Lower lobe of right lung (tissue), 2 donors: ENCODE results near the gene DLX5. TPM values are rescaled to one million over a fixed set of nuclear protein-coding genes. Genes with fewer than 3 reads are reported as not detected.

Experiments used
- ATAC-seq, 2 donors: fragments of 200-7000 bp; cut with Tn5 transposase; one replicate each; pipeline ENCODE4 v1.9.1; 2020 to 2022; ENCODE audit warnings: mild to moderate bottlenecking in 2 of 2, moderate library complexity in 2 of 2
- DNase-seq: peaks from one replicate; pipeline ENCODE4 v3.0.0-alpha.2; 2020
- H3K27ac ChIP-seq: fragments of 200-600 bp; one replicate; pipeline ENCODE4 v1.8.0; 2022
- H3K27me3 ChIP-seq: fragments of 200-600 bp; one replicate; pipeline ENCODE4 v1.8.0; 2022; ENCODE audit warnings: low read depth
- H3K36me3 ChIP-seq: fragments of 200-600 bp; one replicate; pipeline ENCODE4 v1.8.0; 2022; ENCODE audit warnings: mild to moderate bottlenecking
- H3K4me1 ChIP-seq: fragments of 200-600 bp; one replicate; pipeline ENCODE4 v1.8.0; 2022
- H3K4me3 ChIP-seq: fragments of 200-600 bp; one replicate; pipeline ENCODE4 v1.8.0; 2022; ENCODE audit warnings: mild to moderate bottlenecking
- H3K9me3 ChIP-seq: fragments of 200-600 bp; one replicate; pipeline ENCODE4 v1.8.0; 2022
- intact Hi-C: fragments of 100-400 bp; cut with DNase I; formaldehyde crosslinking; loops from one replicate; pipeline ENCODE4 v1.11.0; 2022
- total RNA-seq: library from RNA; stranded (reverse); fragmentation: NEBNext Ultra II Directional; extraction: Animal tissue kit (Norgen Biotek cat#: 25700); gene quantifications from one replicate; pipeline ENCODE4 v1.2.1, GENCODE V29; 2021
- TF ChIP-seq, protein P1 (sequence below): fragments of 200-600 bp; IDR thresholded peaks from one replicate; pipeline ENCODE4 v1.8.0; 2022; ENCODE audit warnings: antibody characterized with exemption, mild to moderate bottlenecking
- donor health status: DM: no; HTN: yes; CAD: no; lungs with severe emphysema.

DLX5 gene
- total RNA-seq, 1 donor from 2014 or later = not detected

DNA sequence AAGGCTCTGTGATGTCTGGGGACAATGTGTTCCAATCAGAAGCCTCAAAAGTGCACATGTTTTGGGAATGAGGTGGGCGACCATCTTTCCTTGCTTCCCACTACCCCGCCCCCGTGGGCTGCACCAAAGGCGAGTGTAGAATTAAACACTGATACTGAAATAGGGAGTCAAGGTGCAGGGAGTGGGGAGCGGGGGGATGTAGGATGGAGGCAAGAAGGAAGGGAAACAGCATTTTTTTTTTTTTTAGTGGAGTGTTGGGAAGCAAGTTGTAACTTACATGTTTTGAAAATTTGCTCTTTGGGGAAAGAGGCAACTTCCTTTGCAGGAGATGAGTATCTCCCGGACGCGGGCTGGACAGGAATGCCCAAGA, 484 bp upstream of the DLX5 start:
- Histone ChIP-seq H3K27ac (no peak overlapping the region), H3K4me1 (peaks cover 27% of the 10 kb centered on the region), H3K36me3 (no peaks in the 10 kb centered on the region), H3K27me3 (peaks cover 83% of the 10 kb centered on the region), H3K4me3 (no peak overlapping the region), H3K9me3 (no peaks in the 10 kb centered on the region)
- intact Hi-C loops = no loop called here
- ATAC-seq = no peak
- DNase-seq = no peak
- TF ChIP-seq, protein P1, sequence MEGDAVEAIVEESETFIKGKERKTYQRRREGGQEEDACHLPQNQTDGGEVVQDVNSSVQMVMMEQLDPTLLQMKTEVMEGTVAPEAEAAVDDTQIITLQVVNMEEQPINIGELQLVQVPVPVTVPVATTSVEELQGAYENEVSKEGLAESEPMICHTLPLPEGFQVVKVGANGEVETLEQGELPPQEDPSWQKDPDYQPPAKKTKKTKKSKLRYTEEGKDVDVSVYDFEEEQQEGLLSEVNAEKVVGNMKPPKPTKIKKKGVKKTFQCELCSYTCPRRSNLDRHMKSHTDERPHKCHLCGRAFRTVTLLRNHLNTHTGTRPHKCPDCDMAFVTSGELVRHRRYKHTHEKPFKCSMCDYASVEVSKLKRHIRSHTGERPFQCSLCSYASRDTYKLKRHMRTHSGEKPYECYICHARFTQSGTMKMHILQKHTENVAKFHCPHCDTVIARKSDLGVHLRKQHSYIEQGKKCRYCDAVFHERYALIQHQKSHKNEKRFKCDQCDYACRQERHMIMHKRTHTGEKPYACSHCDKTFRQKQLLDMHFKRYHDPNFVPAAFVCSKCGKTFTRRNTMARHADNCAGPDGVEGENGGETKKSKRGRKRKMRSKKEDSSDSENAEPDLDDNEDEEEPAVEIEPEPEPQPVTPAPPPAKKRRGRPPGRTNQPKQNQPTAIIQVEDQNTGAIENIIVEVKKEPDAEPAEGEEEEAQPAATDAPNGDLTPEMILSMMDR = no peak

DNA sequence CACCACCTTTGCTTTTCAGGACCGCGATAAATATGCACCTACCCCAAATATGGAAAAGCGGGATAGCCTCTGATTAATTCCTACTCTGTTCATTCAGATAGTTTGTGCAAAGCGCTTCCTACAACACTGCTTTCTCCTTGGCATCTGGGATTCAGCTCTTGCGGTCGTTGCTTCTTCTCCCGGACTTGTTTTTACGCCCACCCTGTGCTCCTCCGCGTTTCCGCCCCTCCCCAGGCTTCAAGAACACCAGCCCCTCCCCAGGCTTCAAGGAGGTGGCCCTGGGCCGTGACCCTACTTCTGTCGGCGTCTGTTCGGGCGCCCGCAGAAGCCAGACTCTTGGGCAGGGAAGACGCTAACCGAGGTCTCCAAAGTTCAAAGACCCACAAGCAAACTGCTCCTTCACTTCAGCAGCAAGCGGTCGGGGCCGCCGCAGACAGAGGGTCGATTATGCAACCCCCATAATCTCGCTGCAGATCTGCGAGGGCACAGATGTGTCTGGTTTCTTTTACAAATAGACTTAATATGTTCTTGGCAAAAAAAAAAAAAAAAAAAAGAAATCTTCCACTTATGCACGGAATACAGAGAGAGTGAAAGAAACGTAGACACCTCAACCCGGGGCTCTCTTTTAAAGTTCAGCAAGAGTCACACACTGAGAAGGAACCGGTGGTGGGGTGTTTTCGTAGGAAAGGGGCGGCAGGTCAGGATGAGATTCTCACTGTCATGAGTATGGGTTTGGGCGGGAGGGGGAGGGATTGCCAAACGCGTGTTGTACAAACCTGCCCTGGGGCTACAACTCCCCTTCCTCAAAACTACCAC, 1.9 kb downstream of the DLX5 start:
- H3K27ac ChIP-seq = no peak overlapping the region
- no peaks in the 10 kb centered on the region for H3K9me3 ChIP-seq
- no peak overlapping the region for H3K4me3 ChIP-seq
- ATAC-seq (no peak), DNase-seq (no peak)
- H3K36me3 ChIP-seq = no peaks in the 10 kb centered on the region
- intact Hi-C loops = no loop called here
- H3K4me1 ChIP-seq = peaks cover 27% of the 10 kb centered on the region
- peaks cover 96% of the 10 kb centered on the region for H3K27me3 ChIP-seq
- TF ChIP-seq, protein P1 = no peak

DNA sequence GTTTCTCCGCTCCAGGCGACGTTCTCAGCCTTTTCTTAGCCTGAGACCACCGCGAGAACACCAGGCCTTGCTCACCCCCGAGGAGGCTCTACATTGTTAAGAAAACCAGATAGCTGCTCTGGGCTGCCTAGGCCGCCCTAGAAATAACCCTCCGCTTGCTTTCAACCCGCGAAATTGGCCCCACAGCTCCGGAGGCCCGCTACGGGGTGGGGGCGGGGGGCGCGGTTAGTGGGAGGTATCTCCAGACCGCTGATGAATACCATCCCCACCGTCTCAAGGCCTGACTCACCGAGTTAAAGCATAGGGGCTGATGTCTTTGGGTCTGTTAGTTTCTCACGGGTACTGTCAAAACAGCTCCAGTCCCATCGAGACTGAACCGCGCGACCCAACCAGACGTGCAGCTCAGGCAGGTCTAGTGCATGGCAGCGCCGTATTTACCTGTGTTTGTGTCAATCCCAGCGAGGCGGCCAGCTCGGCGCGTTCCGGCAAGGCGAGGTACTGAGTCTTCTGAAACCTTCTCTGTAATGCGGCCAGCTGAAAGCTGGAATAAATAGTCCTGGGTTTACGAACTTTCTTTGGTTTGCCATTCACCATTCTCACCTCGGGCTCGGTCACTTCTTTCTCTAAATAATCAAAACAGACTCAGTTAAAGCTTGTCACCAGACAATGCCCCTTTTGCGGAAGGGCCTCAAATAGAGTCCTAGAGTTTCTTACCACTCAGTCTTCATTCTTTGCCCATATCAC, 2.7 kb downstream of the DLX5 start:
- peaks cover 97% of the 10 kb centered on the region for H3K27me3 ChIP-seq
- no peaks in the 10 kb centered on the region for H3K9me3 ChIP-seq
- peaks cover 25% of the 10 kb centered on the region for H3K4me1 ChIP-seq
- TF ChIP-seq, protein P1 = no peak
- ATAC-seq (no peak), DNase-seq (no peak)
- intact Hi-C loops = no loop called here
- no peak overlapping the region for H3K27ac ChIP-seq
- H3K4me3 ChIP-seq = no peak overlapping the region
- H3K36me3 ChIP-seq = no peaks in the 10 kb centered on the region

DNA sequence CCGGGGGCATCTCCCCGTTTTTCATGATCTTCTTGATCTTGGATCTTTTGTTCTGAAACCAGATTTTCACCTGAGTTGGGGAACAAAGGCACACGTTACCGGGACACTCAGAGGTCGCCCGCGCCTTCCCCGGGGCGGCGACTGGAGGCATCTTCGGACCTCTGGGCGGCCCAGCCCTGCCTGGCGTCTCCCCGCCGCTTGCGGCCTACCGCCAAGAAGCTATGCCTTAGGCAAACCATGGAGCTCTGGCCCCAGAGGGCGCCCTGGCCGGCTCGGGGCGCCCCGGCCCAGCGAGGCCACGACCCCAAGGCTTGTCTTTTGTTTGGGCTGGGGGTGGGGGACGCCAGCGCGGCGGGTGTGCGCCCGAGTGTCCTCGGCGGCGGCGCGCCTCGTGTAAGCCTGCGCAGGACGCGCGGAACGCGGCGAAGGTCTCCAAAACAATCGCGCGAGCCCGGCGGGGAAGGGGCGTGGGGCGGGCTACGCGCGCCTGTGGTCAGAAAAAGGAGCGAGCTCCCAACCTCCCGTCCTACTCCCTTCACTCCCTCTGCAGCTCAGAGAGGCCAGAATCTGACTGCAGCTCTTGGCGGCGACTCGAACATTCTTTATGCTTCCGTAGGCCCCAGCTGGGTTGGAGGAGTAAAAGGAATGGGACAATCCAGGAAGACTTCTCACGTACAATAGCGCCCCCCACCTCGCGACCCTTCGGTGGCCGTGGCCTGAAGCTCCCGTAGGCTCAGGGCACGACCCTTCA, 3.5 kb downstream of the DLX5 start:
- no peak for ATAC-seq
- no peak overlapping the region for H3K4me3 ChIP-seq
- TF ChIP-seq, protein P1 = no peak

DNA sequence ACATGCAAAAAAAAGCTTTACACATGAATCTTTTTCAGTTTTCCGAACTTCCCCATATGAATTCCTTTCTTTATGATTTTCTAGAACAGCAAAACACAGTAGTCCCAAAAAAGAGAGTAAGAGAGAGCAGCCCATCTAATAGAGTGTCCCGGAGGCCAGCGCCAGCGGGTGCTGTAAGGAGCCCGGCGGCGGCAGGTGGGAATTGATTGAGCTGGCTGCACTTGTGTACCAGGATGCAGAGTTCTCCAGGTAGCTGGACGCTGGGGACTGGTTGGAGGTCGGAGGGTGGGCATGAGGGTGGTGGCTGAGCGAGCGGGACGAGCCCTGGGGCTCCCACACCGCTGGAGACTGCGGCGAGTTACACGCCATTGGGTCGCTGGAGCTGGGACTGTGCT, 4.0 kb downstream of the DLX5 start:
- Histone ChIP-seq H3K27ac (no peak overlapping the region), H3K4me3 (no peak overlapping the region), H3K36me3 (no peaks in the 10 kb centered on the region), H3K27me3 (peaks cover 96% of the 10 kb centered on the region), H3K9me3 (no peaks in the 10 kb centered on the region), H3K4me1 (peaks cover 22% of the 10 kb centered on the region)
- ATAC-seq (no peak), DNase-seq (no peak)
- intact Hi-C loops = no loop called here
- TF ChIP-seq, protein P1 = no peak

More for the DNA sequence above, 3.5 kb downstream of the DLX5 start:
- Histone ChIP-seq H3K4me1 (peaks cover 25% of the 10 kb centered on the region), H3K9me3 (no peaks in the 10 kb centered on the region), H3K27ac (no peak overlapping the region), H3K27me3 (peaks cover 98% of the 10 kb centered on the region), H3K36me3 (no peaks in the 10 kb centered on the region)
- no peak for DNase-seq
- intact Hi-C loops = no loop called here
